Body of pancreas (tissue), 4 donors: Measurements from ENCODE around the gene DCTN2.

ENCODE experiments used
- CTCF ChIP-seq, 7 experiments: fragments of 450-650 bp in 4 of 7; fragments of 200-600 bp in 3 of 7; sonication (generic) in 3 of 7; IDR thresholded peaks; one replicate each; pipeline ENCODE4 v1.5.1; 2016 to 2019; ENCODE audit warnings: antibody characterized with exemption in 7 of 7
- POLR2A ChIP-seq, 3 donors: fragments of 450-650 bp; IDR thresholded peaks; one replicate each; pipeline ENCODE4 v1.6.1; 2016; ENCODE audit warnings: antibody characterized with exemption in 3 of 3, mild to moderate bottlenecking in 2 of 3

DNA sequence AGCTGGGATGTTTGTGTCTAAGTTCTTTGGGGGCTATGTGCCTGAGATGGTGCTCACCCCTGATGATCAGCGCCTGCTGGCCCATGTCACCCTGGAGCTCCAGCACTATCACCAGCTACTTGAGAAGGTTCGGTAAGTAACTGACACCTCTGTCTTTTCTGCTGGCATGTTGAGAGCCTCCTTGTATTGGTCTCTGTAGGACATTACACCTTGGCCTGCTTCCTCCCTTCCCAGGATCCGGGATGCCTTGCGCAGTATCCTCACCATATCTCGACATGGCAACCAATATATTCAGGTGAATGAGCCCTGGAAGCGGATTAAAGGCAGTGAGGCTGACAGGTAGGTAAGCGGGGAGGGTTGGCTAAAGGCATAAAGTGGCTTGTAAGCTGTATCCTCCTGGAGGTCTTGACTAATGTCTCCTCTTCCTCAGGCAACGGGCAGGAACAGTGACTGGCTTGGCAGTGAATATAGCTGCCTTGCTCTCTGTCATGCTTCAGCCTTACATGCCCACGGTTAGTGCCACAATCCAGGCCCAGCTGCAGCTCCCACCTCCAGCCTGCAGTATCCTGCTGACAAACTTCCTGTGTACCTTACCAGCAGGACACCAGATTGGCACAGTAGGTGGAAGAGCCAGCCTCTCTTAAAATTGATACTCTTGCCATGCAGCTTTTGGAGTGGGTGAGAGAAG, 32.1 kb downstream of the DCTN2 start:
- TF ChIP-seq POLR2A (IDR thresholded peaks at IDR 0.05) (no peak), CTCF (IDR thresholded peaks at IDR 0.05) (no peak)
